Loucy (cell line): ENCODE data around the gene UNC5A.

Source experiments
- CTCF ChIP-seq: fragments of 200-600 bp; sonication (generic); conservative IDR thresholded peaks from 2 replicates; pipeline ENCODE4 v1.5.1; 2014; ENCODE audit warnings: mild to moderate bottlenecking, antibody characterized with exemption, low read length
- EZH2phosphoT487 ChIP-seq: fragments of 200-600 bp; IDR thresholded peaks from 2 replicates; pipeline ENCODE4 v1.6.1; 2018; ENCODE audit warnings: antibody characterized with exemption, mild to moderate bottlenecking, moderate library complexity, borderline replicate concordance

- TF ChIP-seq CTCF (no peak), EZH2phosphoT487 (no peak)
Observed at GRCh38 chr5:176902911-176903664, 92.7 kb downstream of the UNC5A start.
